ENCODE results near the gene ABCB7.

- TF ChIP-seq EZH2 (IDR thresholded peaks at IDR 0.05; ENCODE audit: low read length) = no peak
- TF ChIP-seq, protein P1, sequence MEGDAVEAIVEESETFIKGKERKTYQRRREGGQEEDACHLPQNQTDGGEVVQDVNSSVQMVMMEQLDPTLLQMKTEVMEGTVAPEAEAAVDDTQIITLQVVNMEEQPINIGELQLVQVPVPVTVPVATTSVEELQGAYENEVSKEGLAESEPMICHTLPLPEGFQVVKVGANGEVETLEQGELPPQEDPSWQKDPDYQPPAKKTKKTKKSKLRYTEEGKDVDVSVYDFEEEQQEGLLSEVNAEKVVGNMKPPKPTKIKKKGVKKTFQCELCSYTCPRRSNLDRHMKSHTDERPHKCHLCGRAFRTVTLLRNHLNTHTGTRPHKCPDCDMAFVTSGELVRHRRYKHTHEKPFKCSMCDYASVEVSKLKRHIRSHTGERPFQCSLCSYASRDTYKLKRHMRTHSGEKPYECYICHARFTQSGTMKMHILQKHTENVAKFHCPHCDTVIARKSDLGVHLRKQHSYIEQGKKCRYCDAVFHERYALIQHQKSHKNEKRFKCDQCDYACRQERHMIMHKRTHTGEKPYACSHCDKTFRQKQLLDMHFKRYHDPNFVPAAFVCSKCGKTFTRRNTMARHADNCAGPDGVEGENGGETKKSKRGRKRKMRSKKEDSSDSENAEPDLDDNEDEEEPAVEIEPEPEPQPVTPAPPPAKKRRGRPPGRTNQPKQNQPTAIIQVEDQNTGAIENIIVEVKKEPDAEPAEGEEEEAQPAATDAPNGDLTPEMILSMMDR (optimal IDR thresholded peaks at IDR 0.05 in 1 of 3, IDR thresholded peaks at IDR 0.05 in 1 of 3, conservative IDR thresholded peaks at IDR 0.05 in 1 of 3; ENCODE audit: extremely low read depth in 1 of 3, insufficient read depth in 2 of 3, low read length in 3 of 3) = no peak
Measured at GRCh38 chrX:75158054-75158453, 2.0 kb upstream of the ABCB7 start.

All from keratinocyte (primary cell).